ENCODE measurements around the gene MIPOL1.
"Not testable (repeated sequence)": the region's sequence is repeated elsewhere in the genome, so short reads cannot be mapped to it uniquely, and the experiment has no call there.

Gene MIPOL1

DNA sequence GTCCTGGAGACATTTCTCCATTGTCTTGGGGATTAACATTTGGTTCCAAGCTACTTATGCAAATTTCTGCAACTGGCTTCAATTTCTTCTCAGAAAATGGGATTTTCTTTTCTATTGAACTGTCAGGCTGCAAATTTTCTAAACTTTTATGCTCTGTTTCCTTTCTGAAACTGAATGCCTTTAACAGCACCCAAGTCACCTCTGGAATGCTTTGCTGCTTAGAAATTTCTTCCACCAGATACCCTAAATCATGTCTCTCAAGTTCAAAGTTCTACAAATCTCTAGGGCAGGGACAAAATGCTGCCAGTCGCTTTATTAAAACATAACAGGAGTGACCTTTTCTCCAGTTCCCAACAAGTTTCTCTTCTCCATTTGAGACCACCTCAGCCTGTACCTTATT, 264.7 kb downstream of the MIPOL1 start:
- not testable (repeated sequence) for DNase-seq (ENCODE audit: low spot score)

DNA sequence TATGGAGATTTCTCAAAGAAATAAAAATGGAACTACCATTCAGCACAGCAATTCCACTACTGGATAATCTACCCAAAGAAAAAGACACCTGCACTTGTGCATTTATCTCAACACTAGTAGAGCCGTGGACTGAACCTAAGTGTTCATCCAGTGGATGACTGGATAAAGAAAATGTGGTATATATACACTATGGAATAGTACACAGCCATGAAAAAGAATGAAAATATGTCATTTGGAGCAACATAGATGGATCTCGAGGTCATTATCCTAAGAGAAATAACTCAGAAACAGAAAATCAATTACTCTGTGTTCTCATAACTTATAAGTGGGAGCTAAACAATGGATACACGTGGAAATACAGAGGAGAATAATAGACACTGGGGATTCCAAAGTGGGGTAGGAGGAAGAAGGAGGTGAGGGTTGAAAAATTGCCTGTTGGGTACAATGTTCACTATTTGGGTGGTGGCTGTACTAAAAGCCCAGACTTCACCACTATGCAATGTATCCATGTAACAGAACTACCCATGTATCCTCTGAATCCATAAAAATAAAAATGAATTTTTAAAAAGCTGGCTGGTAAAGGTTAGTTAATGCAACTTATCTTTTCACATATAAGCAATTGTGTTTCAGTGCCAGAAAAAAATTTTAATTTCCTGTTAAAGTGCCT, 266.6 kb downstream of the MIPOL1 start:
- DNase-seq (ENCODE audit: low spot score), result no peak

DNA sequence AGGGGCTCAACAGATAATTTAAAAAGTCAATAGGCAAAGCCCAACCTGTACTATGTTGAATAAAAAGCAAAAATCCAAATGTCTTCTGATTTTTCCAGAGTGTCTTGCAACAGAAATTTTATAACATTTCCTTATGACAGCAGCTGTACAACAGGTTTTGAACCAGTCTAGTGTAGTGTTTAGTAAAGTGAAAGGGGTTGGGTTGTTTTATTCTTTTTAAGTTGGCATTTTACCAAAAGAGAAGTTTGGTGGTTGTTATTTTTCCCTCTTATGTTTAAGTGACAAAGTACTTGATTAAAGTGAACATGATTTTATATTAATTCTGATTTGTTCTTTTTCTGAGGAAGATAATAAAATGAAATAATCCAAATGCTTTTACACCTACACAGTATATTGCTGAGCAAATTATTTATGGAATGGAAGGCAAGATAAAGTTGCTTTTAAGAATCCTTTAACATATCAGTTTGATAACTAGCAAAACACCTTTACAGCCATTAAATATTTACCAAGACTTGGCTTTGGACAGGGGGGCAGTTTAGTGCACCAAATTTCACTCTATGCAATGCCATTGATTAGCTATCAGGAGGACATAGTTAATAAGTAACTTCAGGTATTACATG, 268.4 kb downstream of the MIPOL1 start:
- DNase-seq (ENCODE audit: low spot score), result no peak

DNA sequence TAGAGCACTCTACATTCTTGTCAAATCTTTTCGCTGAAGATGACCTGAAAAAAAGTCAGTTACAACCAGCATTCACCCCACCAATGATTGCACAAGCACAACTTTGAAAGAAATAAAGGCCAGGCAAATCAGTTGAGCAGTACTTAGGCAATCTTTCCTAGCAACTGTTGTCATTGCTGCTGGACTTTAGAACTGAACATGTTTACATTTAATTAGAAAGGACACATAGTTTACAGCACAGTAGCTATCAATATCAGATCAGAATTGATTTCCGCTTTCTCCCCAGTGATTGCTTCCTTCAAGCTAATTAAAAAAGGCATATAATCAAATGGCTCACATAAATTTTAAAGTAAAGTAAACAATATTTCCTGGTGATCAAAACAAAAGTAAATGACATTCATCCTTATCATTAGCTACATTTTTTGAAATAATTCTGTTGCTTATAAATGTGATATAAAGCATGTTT, 268.9 kb downstream of the MIPOL1 start:
- DNase-seq (ENCODE audit: low spot score), result no peak

DNA sequence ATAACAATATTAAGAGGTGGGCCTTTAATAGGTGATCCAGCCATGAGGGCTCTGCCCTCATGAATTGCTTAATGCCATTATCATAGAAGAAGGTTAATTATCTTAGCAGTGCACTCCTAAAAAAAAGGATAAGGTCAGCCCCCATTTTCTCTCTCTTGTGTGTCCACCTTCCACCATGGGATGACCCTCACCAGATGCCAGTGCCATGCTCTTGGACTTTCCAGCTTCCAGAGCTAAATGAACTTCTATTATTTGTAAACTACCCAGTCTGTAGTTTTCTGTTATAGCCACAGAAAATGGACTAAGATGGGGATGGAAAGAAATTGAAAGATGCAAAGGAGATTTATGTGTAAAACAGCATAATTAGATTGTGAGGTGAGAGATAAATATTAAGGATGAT, 271.9 kb downstream of the MIPOL1 start:
- DNase-seq (ENCODE audit: low spot score), result no peak

DNA sequence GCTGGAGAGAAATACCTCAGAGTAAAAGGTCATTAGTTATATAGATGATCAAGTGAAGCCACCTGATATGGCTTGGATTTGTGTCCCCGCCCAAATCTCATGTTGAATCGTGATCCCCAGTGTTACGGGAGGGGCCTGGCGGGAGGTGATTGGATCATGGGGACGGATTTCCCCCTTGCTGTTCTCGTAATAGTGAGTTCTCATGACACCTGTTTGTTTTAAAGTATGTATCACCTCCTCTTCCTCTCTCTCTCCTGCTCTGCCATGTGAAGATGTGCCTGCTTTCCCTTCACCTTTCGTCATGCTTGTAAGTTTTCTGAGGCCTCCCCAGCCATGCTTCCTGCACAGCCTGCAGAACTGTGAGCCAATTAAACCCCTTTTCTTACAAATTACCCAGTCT, 272.5 kb downstream of the MIPOL1 start:
- no peak for DNase-seq (ENCODE audit: low spot score)

DNA sequence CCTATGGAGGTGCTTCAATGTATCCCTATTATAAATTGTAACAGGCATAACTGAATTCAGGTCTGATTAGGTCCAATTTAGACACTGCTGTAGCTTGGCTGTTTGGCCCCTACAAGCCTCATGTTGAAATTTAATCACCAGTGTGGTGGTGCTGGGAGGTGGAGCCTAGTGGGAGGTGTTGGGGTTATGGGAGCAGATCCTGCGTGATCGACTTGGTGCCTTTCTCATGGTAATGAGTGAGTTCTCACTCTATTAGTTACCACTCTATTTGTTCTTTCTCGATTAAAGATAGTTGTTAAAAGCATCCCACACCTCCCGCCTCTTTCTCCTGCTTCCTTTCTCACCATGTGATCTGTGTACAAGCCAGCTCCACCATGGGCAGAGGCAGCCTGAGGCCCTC, 275.2 kb downstream of the MIPOL1 start:
- no peak for DNase-seq (ENCODE audit: low spot score)

DNA sequence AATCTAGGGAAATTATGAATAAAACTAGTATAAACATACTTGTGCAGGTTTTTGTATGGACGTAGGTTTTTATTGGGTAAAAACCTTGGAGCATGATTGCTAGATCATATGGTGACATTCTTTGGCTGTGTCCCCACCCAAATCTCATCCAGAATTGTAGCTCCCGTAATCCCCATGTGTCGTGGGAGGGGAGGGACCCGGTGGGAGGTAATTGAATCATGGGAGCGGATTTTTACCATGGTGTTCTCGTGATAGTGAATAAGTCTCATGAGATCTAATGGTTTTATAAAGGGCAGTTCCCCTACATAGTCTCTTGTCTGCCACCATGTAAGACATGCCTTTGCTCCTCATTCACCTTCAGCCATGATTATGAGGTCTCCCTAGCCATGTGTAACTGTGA, 276.5 kb downstream of the MIPOL1 start:
- no peak for DNase-seq (ENCODE audit: low spot score)

DNA sequence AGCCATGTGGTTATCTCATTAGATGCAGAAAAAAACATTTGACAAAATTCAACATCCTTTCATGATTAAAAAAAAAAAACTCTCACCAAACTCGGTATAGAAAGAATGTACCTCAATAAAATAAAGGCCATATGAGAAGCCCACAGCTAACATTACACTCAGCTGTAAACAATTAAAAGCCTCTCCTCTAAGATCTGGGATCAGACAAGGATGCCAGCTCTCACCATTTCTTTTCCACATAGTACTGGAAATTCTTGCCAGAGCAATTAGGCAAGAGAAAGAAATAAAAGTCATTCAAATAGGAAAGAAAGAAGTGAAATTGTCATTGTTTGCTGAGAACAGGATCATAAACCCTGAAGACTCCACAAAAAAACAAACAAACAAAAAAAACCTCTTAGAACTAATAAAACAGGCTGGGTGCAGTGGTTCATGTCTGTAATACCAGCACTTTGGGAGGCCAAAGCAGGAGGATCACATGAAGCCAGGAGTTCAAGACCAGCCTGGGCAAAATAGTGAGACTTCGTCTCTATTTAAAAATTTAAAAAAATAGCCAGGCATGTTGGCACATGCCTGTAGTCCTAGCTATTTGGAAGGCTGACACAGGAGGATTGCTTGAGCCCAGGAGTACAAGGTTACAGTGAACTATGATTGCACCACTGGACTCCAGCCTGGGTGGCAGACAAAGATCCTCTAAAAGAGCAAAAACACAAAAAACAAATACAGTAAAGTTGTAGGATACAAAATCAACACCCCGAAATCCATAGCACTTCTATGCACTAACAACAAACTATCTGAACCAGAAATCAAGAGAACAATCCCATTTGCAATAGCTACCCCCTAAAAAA, 282.9 kb downstream of the MIPOL1 start:
- DNase-seq (ENCODE audit: low spot score), result no peak

DNA sequence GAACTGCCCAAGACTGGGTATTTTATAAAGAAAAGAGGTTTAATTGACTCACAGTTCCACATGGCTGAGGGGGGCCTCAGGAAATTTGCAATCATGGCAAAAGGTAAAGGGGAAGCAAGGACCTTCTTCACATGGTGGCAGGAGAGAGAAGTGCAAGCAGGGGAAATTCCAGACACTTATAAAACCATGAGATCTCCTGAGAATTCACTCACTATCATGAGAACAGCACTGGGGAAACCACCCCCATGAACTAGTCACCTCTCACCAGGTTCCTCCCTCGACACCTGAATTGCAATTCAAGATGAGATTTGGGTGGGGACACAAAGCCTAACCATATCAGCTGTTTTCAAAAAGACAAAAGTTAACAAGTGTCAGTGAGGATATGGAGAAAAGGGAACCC, 284.7 kb downstream of the MIPOL1 start:
- DNase-seq (ENCODE audit: low spot score), result no peak

DNA sequence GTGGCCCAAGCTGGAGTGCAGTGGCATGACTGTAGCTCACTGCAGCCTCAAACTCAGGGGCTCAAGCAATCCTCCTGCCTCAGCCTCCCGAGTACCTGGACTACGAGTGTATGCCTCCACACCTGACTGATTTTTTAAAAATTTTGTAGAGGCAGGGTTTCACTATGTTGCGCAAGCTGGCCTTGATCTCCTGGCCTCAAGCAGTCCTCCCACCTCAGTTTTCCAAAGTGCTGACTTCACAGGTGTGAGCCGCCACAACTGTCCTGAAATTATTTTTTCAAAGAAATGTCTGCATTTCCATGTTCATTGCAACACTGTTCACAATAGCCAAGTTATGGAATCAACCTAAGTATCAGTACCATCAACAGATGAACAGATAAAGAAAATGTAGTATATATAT, 285.9 kb downstream of the MIPOL1 start:
- DNase-seq (ENCODE audit: low spot score), result no peak

DNA sequence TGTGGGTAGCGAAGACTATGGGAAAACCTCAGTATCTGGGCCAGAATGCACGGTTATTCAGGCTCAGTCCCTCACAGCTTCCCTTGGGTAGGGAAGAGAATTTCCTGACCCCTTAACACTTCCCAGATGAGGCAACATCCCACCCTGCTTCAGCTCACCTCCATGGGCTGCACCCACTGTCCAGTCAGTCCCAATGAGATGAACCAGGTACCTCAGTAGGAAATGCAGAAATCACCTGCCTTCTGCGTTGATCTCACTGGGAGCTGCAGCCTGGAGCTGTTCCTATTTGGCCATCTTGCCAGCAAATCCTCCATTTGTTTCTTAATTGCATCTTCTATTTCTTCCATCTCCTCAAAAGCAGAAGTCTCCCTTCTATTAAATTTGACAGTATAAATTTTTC, 292.9 kb downstream of the MIPOL1 start:
- DNase-seq (ENCODE audit: low spot score), result no peak

DNA sequence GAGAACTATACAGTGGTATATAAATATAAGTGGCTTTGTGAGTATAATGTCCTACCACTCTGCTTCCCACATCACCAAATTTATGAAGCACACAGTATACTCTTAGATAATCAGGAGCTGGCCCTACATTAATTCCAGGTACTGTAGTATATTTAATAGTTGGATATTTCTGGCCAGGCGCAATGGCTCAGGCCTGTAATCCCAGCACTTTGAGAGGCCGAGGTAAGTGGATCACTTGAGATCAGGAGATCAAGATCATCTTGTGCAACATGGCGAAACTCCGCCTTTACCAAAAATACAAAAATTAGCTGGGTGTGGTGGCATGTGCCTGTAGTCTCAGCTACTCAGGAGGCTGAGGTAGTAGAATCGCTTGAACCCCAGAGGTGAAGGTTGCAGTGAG, 293.3 kb downstream of the MIPOL1 start:
- no peak for DNase-seq (ENCODE audit: low spot score)

DNA sequence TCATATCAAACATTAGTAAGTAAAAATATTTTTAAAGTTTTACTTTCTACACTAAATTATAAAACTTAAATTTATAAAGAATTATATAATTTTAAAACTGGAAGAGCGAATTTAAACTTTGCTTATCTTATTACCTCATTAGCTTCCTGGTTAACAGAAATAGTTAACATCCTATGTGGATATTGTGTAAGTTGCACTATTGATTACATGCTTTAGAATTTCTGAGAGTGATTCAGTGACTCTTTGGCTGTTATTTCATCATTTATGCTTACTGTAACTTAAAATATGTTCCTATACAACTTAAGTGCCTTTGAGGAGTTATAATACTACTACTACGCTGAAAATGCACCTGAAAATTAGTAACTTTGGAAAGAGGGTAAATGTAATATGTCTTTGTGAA, 295.9 kb downstream of the MIPOL1 start:
- DNase-seq (ENCODE audit: low spot score), result no peak

DNA sequence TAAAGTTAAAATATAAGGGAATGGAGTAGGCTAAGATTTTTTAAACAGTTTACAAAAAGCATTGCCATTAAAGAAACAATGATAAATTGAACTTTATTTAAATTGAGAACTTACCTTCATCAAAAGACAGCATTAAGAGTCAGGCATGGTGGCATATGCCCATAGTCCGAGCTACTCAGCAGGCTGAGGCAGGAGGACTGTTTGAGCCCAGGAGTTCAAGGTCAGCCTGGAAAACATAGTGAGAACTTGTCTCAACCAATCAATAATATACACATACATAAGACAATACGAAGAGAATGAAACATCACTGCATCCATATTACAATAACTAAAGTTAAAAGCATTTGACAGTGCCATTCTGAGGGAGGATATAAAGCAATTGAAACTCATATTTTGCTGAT, 299.7 kb downstream of the MIPOL1 start:
- DNase-seq (ENCODE audit: low spot score), result no peak

DNA sequence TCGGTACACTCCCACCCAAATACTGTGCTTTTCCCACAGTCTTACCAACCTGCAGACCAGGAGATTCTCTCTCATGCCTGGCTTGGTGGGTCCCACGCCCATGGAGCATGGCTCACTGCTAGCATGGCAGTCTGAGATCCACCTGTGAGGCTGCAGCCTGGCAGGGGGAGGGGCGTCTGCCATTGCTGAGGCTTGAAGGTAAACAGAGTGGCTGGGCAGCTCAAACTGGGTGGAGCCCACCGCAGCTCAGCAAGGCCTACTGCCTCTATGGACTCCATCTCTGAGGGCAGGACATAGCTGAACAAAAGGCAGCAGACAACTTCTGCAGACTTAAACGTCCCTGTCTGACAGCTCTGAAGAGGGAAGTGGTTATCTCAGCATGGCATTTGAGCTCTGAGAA, 304.1 kb downstream of the MIPOL1 start:
- DNase-seq (ENCODE audit: low spot score), result no peak

DNA sequence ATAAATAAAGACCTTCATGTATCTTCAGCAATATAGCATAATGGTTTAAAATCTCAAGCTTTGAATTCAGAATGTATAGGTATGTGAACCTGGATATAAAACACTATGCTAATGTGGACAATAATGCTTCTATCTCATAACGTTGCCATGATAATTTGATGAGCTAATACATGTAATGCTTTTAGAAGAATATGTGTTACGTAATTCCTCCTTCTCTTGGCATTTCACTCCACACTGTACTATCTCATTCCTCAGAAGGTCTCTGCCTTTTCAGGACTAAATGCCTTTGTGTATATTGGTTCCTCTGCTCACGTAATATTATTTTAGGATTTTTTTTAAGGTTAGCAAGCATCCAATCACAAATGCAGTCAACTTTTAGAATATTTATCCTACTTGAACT, 310.8 kb downstream of the MIPOL1 start:
- no peak for DNase-seq (ENCODE audit: low spot score)

DNA sequence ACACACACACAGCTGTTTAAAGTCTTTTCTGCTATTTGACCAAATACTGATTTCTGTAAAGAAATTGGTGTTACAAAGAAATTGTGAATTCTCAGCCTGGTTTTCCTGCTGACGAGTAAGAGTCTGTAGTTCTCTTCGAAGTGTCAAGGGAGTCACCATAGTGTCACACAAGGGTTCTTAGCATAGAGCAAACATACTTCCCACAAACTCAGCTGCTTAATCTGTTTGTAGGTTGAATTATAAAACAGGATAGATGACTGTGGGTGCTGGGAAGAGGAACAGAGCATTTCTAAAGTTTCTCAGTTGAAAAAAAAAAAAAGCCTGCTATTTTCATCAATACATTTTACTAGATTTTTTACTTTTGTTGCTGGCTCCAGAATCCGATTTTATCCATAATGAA, 314.4 kb downstream of the MIPOL1 start:
- DNase-seq (ENCODE audit: low spot score), result no peak

DNA sequence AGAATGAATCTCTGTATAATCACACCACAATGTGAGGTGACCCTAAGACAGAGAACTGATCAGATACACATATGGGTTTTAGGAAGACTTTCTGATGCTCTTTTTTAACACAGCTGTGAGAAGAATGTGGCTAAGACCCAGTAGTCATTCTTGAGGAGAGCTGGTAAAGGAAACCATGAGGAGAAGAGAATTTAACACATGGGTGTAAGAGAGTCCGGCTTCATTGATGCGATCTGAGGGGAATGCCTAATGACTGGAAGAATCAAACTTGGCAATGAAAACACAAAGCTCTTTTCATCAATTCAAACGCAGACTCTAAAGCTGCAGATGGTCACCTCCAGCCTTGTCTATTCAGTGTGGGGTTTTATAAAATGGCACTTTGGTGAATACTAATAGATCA, 318.0 kb downstream of the MIPOL1 start:
- DNase-seq (ENCODE audit: low spot score), result no peak

DNA sequence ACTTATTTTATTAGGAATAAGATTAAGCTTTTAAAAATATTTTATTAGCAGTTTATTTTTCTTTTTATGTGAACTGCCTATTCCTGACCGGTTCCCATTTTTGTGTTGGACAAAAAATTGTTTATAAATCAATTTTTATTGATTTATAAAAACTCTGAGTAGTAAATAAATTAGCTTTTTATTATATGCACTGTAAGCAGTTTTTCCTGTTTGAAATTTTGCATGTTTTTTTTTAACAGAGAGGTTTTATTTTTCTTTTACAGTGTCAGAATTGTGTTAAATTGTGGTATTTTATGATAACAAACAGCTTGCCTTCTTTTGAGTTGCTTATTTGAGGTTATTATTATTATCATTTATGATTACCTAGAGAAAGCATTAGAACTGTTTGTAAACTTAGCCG, 329.3 kb downstream of the MIPOL1 start:
- DNase-seq (ENCODE audit: low spot score), result no peak

DNA sequence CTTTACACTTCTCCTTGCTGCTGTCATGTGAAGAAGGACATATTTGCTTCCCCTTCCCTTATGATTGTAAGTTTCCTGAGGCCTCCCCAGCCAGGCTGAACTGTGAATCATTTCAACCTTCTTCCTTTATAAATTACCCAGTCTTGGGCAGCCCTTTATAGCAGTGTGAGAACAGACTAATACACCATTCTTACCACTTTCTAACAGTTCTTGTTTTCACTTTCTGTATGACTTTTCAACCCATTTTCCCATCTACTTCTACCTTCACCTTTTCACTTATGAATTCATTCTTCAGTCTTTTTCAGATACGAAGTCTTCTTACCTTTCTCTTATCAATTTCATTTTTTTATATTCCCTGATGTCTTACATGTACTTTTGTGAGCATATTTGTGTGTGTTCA, 342.3 kb downstream of the MIPOL1 start:
- DNase-seq (ENCODE audit: low spot score), result no peak

DNA sequence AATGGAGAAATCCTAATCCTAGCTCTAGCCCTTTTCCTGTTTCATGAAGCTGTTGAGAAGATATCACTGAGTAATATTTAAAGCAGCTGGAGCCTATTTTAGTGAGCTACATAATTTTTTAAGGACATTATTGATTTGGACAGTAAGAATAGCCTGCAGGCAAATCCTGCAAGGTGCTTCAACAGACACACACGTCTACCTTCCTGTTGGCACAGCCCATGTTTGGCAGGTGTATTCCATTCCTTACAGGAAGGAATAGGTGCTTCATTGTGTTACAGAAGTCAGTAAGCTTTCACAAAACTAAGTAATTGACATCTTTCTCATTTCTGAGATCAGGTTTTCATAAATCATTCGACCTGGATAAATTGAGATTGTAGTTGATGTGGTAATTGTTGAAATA, 346.7 kb downstream of the MIPOL1 start:
- no peak for DNase-seq (ENCODE audit: low spot score)

DNA sequence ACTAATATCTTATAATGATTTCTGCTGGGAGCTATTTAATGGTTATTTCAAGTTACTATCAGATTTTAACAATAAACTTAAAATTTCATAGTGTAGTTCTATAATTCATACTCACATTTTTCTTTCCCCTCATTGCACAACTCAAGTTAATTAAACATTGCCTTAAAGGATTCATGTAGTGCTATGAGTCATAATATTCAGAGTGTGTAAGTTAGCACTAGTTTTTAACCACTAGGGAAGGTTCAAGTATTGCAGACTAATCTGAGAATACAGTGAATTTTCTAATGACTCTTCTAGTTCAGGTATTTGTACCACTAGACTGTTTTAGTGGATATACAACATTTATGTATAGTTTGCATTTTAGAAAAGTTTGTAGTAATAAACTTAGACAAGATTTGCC, 347.4 kb downstream of the MIPOL1 start:
- DNase-seq (ENCODE audit: low spot score), result no peak
